ENCODE results near the gene NDUFB5.

GRCh38 chr3:179672918-179673317 lies 68.3 kb downstream of the NDUFB5 start:
- TF ChIP-seq, protein P1, sequence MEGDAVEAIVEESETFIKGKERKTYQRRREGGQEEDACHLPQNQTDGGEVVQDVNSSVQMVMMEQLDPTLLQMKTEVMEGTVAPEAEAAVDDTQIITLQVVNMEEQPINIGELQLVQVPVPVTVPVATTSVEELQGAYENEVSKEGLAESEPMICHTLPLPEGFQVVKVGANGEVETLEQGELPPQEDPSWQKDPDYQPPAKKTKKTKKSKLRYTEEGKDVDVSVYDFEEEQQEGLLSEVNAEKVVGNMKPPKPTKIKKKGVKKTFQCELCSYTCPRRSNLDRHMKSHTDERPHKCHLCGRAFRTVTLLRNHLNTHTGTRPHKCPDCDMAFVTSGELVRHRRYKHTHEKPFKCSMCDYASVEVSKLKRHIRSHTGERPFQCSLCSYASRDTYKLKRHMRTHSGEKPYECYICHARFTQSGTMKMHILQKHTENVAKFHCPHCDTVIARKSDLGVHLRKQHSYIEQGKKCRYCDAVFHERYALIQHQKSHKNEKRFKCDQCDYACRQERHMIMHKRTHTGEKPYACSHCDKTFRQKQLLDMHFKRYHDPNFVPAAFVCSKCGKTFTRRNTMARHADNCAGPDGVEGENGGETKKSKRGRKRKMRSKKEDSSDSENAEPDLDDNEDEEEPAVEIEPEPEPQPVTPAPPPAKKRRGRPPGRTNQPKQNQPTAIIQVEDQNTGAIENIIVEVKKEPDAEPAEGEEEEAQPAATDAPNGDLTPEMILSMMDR (conservative IDR thresholded peaks at IDR 0.05; ENCODE audit: low read depth, low read length) = no peak
- TF ChIP-seq EZH2 (IDR thresholded peaks at IDR 0.05; ENCODE audit: borderline replicate concordance, low read depth, low read length, poor library complexity, severe bottlenecking) = no peak
